Breast epithelium (tissue), 3 donors: ENCODE measurements around the gene VWC2L.

Experiments
- POLR2A ChIP-seq: fragments of 450-650 bp; IDR thresholded peaks from one replicate; pipeline ENCODE4 v1.6.1; 2016; ENCODE audit warnings: antibody characterized with exemption, mild to moderate bottlenecking, moderate library complexity
- TF ChIP-seq, protein P1 (sequence below), 3 donors: fragments of 450-650 bp; IDR thresholded peaks; one replicate each; pipeline ENCODE4 v1.5.1; 2016 to 2017; ENCODE audit warnings: antibody characterized with exemption in 3 of 3, mild to moderate bottlenecking in 3 of 3, moderate library complexity in 3 of 3

DNA sequence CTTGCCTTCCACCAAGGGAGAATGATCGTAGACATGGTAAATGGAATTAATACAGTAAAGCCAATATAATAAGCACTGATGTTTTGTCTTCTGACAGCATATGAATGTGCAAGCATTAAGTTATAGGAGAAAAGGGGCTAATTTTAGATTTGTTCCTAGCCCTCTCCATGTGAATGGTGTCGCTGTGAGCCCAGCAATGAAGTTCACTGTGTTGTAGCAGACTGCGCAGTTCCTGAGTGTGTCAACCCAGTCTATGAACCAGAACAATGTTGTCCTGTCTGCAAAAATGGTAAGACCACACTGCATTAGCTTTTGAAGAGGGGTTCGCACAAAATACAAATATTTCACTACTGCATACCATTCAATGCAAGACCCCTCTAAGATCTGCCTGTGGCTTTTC lies 25.6 kb downstream of the VWC2L start:
- TF ChIP-seq POLR2A = no peak
- TF ChIP-seq, protein P1, sequence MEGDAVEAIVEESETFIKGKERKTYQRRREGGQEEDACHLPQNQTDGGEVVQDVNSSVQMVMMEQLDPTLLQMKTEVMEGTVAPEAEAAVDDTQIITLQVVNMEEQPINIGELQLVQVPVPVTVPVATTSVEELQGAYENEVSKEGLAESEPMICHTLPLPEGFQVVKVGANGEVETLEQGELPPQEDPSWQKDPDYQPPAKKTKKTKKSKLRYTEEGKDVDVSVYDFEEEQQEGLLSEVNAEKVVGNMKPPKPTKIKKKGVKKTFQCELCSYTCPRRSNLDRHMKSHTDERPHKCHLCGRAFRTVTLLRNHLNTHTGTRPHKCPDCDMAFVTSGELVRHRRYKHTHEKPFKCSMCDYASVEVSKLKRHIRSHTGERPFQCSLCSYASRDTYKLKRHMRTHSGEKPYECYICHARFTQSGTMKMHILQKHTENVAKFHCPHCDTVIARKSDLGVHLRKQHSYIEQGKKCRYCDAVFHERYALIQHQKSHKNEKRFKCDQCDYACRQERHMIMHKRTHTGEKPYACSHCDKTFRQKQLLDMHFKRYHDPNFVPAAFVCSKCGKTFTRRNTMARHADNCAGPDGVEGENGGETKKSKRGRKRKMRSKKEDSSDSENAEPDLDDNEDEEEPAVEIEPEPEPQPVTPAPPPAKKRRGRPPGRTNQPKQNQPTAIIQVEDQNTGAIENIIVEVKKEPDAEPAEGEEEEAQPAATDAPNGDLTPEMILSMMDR (IDR thresholded peaks at IDR 0.05) = no peak
